ENCODE measurements around the gene PJA1.

DNA sequence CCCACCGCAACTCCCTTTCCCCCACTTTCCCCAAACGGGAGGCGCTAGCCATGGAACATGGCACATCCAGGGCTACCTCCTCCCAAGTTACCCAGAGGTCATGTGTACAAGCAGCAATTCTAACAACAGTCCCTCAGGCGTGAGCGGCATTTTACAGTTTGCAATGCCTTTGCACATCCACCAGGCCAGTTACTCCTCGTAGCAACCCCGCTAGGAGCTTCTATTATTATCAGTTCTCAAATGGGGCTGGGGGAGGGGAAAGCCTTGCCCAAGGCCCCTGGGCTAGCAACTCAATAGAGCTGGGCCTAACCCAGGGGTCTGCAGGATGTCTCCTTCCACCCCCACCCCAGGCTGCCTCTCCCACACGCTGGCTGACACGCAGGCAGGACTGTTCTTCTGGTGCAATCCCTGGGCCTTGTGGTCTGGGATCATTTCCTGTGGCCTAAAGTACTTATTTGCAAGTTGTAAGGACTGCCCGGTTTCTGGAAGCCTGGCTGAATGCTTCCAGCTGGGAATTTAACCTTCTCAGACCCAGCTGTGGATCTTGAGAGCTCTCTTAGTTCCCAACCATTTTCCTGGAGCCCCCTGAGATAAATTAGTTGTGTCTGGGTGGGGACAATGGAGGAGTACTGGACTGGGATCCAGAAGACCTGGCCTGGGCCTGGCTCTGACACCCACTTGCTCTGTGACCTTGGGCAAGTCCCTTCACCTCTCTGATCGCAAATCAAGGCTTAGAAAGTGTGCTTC lies 27.7 kb downstream of the PJA1 start:
- TF ChIP-seq, protein P1, sequence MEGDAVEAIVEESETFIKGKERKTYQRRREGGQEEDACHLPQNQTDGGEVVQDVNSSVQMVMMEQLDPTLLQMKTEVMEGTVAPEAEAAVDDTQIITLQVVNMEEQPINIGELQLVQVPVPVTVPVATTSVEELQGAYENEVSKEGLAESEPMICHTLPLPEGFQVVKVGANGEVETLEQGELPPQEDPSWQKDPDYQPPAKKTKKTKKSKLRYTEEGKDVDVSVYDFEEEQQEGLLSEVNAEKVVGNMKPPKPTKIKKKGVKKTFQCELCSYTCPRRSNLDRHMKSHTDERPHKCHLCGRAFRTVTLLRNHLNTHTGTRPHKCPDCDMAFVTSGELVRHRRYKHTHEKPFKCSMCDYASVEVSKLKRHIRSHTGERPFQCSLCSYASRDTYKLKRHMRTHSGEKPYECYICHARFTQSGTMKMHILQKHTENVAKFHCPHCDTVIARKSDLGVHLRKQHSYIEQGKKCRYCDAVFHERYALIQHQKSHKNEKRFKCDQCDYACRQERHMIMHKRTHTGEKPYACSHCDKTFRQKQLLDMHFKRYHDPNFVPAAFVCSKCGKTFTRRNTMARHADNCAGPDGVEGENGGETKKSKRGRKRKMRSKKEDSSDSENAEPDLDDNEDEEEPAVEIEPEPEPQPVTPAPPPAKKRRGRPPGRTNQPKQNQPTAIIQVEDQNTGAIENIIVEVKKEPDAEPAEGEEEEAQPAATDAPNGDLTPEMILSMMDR (IDR thresholded peaks at IDR 0.05; ENCODE audit: poor library complexity) = no peak
- no peak for TF ChIP-seq EZH2 (IDR thresholded peaks at IDR 0.05; ENCODE audit: borderline replicate concordance)
- TF ChIP-seq EZH2phosphoT487 (IDR thresholded peaks at IDR 0.05; ENCODE audit: low read depth, severe bottlenecking, unreplicated experiment) = no peak
